ENCODE data around the gene LIN52. TPM values are rescaled to one million over a fixed set of nuclear protein-coding genes. Genes with fewer than 3 reads are reported as not detected.

Gene LIN52
- total RNA-seq, 1 donor from 2014 or later: 5.9 TPM

DNA sequence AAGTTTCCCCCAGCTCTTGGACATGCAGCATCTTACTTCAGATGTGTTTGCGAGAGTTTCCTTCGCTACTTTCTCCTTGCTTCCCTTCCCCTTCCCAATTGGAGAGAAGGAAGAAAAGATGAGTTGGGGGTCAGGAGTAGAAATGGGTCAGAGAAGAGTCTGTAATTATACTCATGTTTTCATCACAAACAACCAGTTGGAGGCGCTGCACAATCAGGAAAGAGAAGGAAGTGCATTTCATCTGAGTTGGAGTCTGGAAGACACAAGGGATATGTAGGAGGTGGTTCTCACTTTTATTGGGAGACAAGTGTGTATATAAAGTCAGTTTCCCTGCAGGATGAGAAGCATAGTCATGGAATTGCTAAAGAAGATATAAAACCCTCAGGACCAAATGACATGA, 123.2 kb downstream of the LIN52 start:
- H3K27me3 ChIP-seq: no peaks in the 10 kb centered on the region
- TF ChIP-seq POLR2AphosphoS5 (IDR thresholded peaks at IDR 0.05; ENCODE audit: insufficient read depth in 1 of 2, low read depth in 1 of 2): no peak
- TF ChIP-seq, protein P1, sequence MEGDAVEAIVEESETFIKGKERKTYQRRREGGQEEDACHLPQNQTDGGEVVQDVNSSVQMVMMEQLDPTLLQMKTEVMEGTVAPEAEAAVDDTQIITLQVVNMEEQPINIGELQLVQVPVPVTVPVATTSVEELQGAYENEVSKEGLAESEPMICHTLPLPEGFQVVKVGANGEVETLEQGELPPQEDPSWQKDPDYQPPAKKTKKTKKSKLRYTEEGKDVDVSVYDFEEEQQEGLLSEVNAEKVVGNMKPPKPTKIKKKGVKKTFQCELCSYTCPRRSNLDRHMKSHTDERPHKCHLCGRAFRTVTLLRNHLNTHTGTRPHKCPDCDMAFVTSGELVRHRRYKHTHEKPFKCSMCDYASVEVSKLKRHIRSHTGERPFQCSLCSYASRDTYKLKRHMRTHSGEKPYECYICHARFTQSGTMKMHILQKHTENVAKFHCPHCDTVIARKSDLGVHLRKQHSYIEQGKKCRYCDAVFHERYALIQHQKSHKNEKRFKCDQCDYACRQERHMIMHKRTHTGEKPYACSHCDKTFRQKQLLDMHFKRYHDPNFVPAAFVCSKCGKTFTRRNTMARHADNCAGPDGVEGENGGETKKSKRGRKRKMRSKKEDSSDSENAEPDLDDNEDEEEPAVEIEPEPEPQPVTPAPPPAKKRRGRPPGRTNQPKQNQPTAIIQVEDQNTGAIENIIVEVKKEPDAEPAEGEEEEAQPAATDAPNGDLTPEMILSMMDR (IDR thresholded peaks at IDR 0.05): no peak
- H3K9me3 ChIP-seq: no peaks in the 10 kb centered on the region
- no peak overlapping the region for H3K27ac ChIP-seq
- no peak for DNase-seq (ENCODE audit: extremely low spot score in 2 of 2)
- no peaks in the 10 kb centered on the region for H3K4me1 ChIP-seq
- no peak overlapping the region for H3K4me3 ChIP-seq
- intact Hi-C loops (cut with DNase I): no loop called here
- H3K36me3 ChIP-seq: peaks cover 0 to 5% of the 10 kb centered on the region in 2 donors

DNA sequence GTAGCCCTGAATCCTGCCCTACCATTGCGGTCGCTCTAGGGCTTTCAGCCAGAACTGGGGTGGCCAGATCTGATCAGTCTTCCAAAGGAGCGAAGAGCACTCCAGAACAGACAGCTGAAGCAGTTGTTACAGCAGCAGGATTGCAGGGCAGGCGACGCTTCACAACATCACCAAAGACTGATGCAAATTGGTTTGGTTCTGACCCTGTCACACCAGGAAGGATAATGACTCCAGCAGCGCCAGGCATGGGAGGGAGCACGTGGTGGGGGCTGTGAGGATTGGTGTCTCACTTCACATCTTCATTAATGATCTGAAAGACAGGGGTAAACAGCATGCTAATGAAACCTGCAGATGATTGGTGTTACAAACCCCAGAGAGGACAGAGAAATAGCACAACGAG, 123.9 kb downstream of the LIN52 start:
- H3K27ac ChIP-seq: no peak overlapping the region
- H3K4me1 ChIP-seq: no peaks in the 10 kb centered on the region
- DNase-seq (ENCODE audit: extremely low spot score in 2 of 2): no peak
- no peaks in the 10 kb centered on the region for H3K27me3 ChIP-seq
- H3K4me3 ChIP-seq: no peak overlapping the region
- H3K9me3 ChIP-seq: no peaks in the 10 kb centered on the region
- H3K36me3 ChIP-seq: no peaks in the 10 kb centered on the region
- intact Hi-C loops (cut with DNase I): no loop called here
- TF ChIP-seq POLR2A (IDR thresholded peaks at IDR 0.05) (no peak), POLR2AphosphoS5 (IDR thresholded peaks at IDR 0.05; ENCODE audit: insufficient read depth in 1 of 2, low read depth in 1 of 2) (no peak)
- TF ChIP-seq, protein P1 (IDR thresholded peaks at IDR 0.05): no peak

GRCh38 chr14:74211945-74212580, 127.3 kb downstream of the LIN52 start:
- no peaks in the 10 kb centered on the region for H3K9me3 ChIP-seq
- no peak overlapping the region for H3K27ac ChIP-seq
- TF ChIP-seq POLR2A (IDR thresholded peaks at IDR 0.05) (no peak), POLR2AphosphoS5 (IDR thresholded peaks at IDR 0.05; ENCODE audit: insufficient read depth in 1 of 2, low read depth in 1 of 2) (no peak)
- TF ChIP-seq, protein P1 (IDR thresholded peaks at IDR 0.05): no peak
- no peaks in the 10 kb centered on the region for H3K4me1 ChIP-seq
- intact Hi-C loops (cut with DNase I): no loop called here
- H3K36me3 ChIP-seq: no peaks in the 10 kb centered on the region
- no peaks in the 10 kb centered on the region for H3K27me3 ChIP-seq
- no peak overlapping the region for H3K4me3 ChIP-seq
- DNase-seq (ENCODE audit: extremely low spot score in 2 of 2): no peak

DNA sequence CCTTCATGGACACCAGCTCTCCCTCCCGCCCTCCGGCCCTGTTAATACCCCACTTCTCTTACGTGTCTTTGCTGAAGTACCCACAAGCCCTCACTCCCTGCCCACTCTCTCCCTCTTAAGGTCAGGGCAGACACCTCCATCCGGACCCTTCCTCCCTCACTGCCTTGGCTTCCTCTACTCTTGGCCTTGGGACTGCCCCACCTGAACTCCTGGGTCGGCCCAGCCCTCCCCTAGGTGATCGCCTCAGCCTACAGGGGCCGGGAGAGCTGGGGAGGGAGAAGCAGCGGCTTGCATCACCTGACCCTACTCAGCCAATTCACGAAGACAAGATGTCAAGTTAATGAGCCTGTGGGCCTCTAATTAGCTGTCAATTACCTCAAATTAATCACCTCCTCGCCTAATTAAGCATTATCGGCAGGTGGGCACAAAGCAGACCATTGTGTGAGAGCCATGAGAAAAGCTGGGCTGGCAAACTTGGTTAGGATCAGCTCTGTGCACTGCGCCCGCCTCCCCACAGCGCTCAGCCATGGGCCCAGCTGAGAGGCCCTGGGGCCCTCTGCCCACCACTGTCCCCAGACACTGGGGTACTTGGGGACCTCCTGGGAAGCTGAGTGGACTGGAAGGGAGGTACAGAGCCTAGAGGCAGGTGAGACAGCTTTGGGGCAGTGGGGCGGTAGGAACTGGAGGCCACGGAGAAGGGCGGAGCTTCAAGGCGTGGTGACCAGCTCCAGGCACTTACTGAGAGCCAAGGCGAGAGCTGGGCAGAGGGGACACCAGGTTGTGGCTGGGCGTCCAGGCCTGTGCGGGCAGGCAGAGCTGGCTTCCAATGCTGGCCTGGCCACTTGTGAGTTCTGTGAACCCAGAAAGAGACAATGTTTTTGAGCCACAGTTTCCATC, 129.4 kb downstream of the LIN52 start:
- Histone ChIP-seq H3K4me3 (no peak overlapping the region), H3K27me3 (no peaks in the 10 kb centered on the region), H3K36me3 (no peaks in the 10 kb centered on the region), H3K9me3 (no peaks in the 10 kb centered on the region), H3K27ac (no peak overlapping the region), H3K4me1 (peaks cover 6% of the 10 kb centered on the region)
- DNase-seq (ENCODE audit: extremely low spot score in 2 of 2): no peak
- no peak for TF ChIP-seq POLR2AphosphoS5 (IDR thresholded peaks at IDR 0.05; ENCODE audit: insufficient read depth in 1 of 2, low read depth in 1 of 2)
- no peak for TF ChIP-seq POLR2A (IDR thresholded peaks at IDR 0.05)
- TF ChIP-seq, protein P1 (IDR thresholded peaks at IDR 0.05): no peak
- intact Hi-C loops (cut with DNase I): no loop called here

GRCh38 chr14:74216671-74217070, 131.9 kb downstream of the LIN52 start:
- H3K27me3 ChIP-seq: no peaks in the 10 kb centered on the region
- no peaks in the 10 kb centered on the region for H3K36me3 ChIP-seq
- no peak overlapping the region for H3K27ac ChIP-seq
- peaks cover 6% of the 10 kb centered on the region for H3K4me1 ChIP-seq
- no peak for DNase-seq (ENCODE audit: extremely low spot score in 2 of 2)
- no peaks in the 10 kb centered on the region for H3K9me3 ChIP-seq
- no peak overlapping the region for H3K4me3 ChIP-seq
- TF ChIP-seq POLR2AphosphoS5 (IDR thresholded peaks at IDR 0.05; ENCODE audit: insufficient read depth in 1 of 2, low read depth in 1 of 2) (no peak), POLR2A (IDR thresholded peaks at IDR 0.05) (no peak)
- TF ChIP-seq, protein P1 (IDR thresholded peaks at IDR 0.05): no peak
- intact Hi-C loops (cut with DNase I): no loop called here
